Endothelial cell of umbilical vein (primary cell): Measurements from ENCODE around the gene SERPINB13.
"Not testable (repeated sequence)": the region's sequence is repeated elsewhere in the genome, so short reads cannot be mapped to it uniquely, and the experiment has no call there.

Source experiments
- EZH2 ChIP-seq: IDR thresholded peaks from 2 replicates; pipeline ENCODE4 v1.6.1; 2012; ENCODE audit warnings: borderline replicate concordance, low read depth, mild to moderate bottlenecking, moderate library complexity, low read length, inconsistent platforms; ENCODE audit not compliant: severe bottlenecking
- GATA2 ChIP-seq: IDR thresholded peaks from 2 replicates; pipeline ENCODE4 v1.7.0; 2011; ENCODE audit warnings: low read depth, mild to moderate bottlenecking, moderate library complexity, mixed read lengths, low read length; ENCODE audit not compliant: insufficient read length, insufficient read depth
- MYC ChIP-seq: IDR thresholded peaks from one replicate; pipeline ENCODE4 v1.6.1; 2011; ENCODE audit warnings: mild to moderate bottlenecking, low read depth, low read length

GRCh38 chr18:63644694-63645093, 57.6 kb downstream of the SERPINB13 start:
- not testable (repeated sequence) for TF ChIP-seq MYC, GATA2, EZH2
